Heart right ventricle (tissue), 16 donors: ENCODE results near the gene QKI. TPM values are rescaled to one million over a fixed set of nuclear protein-coding genes. Genes with fewer than 3 reads are reported as not detected.

Experiments
- ATAC-seq, 8 donors: fragments of 200-7000 bp; cut with Tn5 transposase; one replicate each; pipeline ENCODE4 v1.9.1; 2020; ENCODE audit warnings: mild to moderate bottlenecking in 8 of 8, moderate library complexity in 8 of 8, moderate number of reproducible peaks in 1 of 8
- DNase-seq, 2 donors: peaks; one replicate each; pipeline ENCODE4 v3.0.0-alpha.2; 2020
- H3K27ac ChIP-seq, 10 donors: fragments of 200-600 bp; sonication (generic) in 2 of 10; one replicate each; pipeline versions ENCODE4 v1.5.0 to v1.8.0; 2020 to 2022; ENCODE audit warnings: mild to moderate bottlenecking in 3 of 10
- H3K27me3 ChIP-seq, 7 donors: fragments of 200-600 bp; one replicate each; pipeline ENCODE4 v1.8.0; 2021 to 2022; ENCODE audit warnings: mild to moderate bottlenecking in 2 of 7
- H3K36me3 ChIP-seq, 9 donors: fragments of 200-600 bp; sonication (generic) in 1 of 9; one replicate each; pipeline versions ENCODE4 v1.5.0 to v1.8.0; 2020 to 2022; ENCODE audit warnings: mild to moderate bottlenecking in 2 of 9
- H3K4me1 ChIP-seq, 9 donors: fragments of 200-600 bp; sonication (generic) in 1 of 9; one replicate each; pipeline versions ENCODE4 v1.5.0 to v1.8.0; 2020 to 2022; ENCODE audit warnings: mild to moderate bottlenecking in 4 of 9
- H3K4me3 ChIP-seq, 10 donors: fragments of 200-600 bp; sonication (generic) in 2 of 10; one replicate each; pipeline versions ENCODE4 v1.5.0 to v1.8.0; 2020 to 2022; ENCODE audit warnings: mild to moderate bottlenecking in 7 of 10, moderate library complexity in 2 of 10
- H3K9me3 ChIP-seq, 11 donors: fragments of 200-600 bp in 10 of 11; sonication (generic) in 2 of 11; one replicate each; pipeline versions ENCODE4 v1.5.0 to v1.8.0; 2013 to 2022; ENCODE audit warnings: mild to moderate bottlenecking in 2 of 11, control low read depth in 1 of 11, moderate library complexity in 1 of 11
- WGBS, 2 donors: extraction: QIAGEN DNeasy Blood & Tissue Kit; methylation state at CpG; one replicate each; pipeline ENCODE4 v1.1.7; 2013; ENCODE audit warnings: inconsistent platforms in 1 of 2; 5-methylcytosine and 5-hydroxymethylcytosine counted together
- intact Hi-C, 10 donors: fragments of 100-400 bp; cut with DNase I; formaldehyde crosslinking; loops; one replicate each; pipeline versions ENCODE4 v1.11.1 to v1.14.2; 2022
- polyA plus RNA-seq, 2 donors: library from polyadenylated mRNA; stranded (reverse); fragments of 200-250 nt; gene quantifications; one replicate each; pipeline ENCODE4 v1.2.3, GENCODE V29; 2013
- total RNA-seq, 10 donors: library from RNA; stranded (reverse); fragmentation: NEBNext Ultra II Directional in 3 of 10; extraction: Animal tissue kit (Norgen Biotek cat#: 25700) in 3 of 10; gene quantifications; one replicate each; pipeline versions ENCODE4 v1.2.1 to v1.2.4, GENCODE V29; 2021 to 2023
- TF ChIP-seq, protein P1 (sequence below), 9 donors: fragments of 200-600 bp; sonication (generic) in 2 of 9; IDR thresholded peaks; one replicate each; pipeline versions ENCODE4 v1.5.0 to v1.8.0; 2021 to 2022; ENCODE audit warnings: antibody characterized with exemption in 9 of 9, mild to moderate bottlenecking in 5 of 9, moderate library complexity in 1 of 9
- donor health status: Arrhythmogenic right ventricular cardiomyopathy.
- donor health status: ischemic (EF 13 %, LVEDD 7.1; RV severe dilation, severe dysfunction).
- donor health status: healthy with polysubstance abuse.
- donor health status: DM: no; HTN: yes; CAD: no.
- donor health status: DM: no; HTN: no; CAD: no.
- donor health status: ischemic (EF 25% LVEDD 6.9; RV normal size, moderate dysfunction).
- donor health status: ischemic (EF 25% LVEDD 5.7; RV mildly dilated, moderate dysfunction).
- donor health status: healthy.
- donor health status: DM: yes; HTN: yes; CAD: no.
- donor health status: Ischemic cardiomyopathy.
- donor health status: ischemic (EF 35%, LVEDD 5.7; RV mildly dilated, moderate dysfunction).
- donor health status: nonischemic (EF 11% LVEDD 7.7; RV severe dilation, severe dysfunction).
- donor health status: DM: yes; HTN: yes; CAD: no.
- donor health status: PGD.
- donor health status: ischemic (EF 29% LVEDD 5.4; RV normal size, mild dysfunction).
- donor health status: nonischemic (EF 23%, LVEDD 6.1; RV moderate dilation, normal function).

The QKI gene
- total and polyA plus RNA-seq, 12 donors: 74.7 to 551 (median 493) TPM

DNA sequence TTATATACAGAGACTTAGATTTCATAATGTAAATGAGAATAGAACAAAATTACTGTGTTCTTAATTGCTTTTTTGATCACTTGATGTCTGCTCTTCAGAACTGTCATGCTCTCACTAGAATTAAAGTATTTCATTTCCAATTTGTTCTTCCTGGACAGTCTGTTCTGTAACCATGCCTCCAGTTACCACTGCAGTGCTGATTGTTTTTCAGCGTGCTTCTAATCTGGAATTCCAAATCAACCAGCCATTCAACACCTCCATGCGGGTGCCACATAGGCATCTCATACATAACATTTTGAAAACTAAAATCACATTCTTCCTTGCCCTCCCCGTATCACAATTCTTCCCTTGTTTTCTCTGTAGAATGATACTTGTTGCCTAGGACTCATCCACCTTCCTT is 132.8 kb downstream of the QKI start:
- DNase-seq: no peak
- no peak overlapping the region for H3K4me3 ChIP-seq
- peaks cover 0 to 89% (median 63%) of the 10 kb centered on the region in 9 donors for H3K4me1 ChIP-seq
- peak overlapping the region in 5 of 10 donors; percentile 7 to 51 (median 43) for H3K27ac ChIP-seq
- TF ChIP-seq, protein P1, sequence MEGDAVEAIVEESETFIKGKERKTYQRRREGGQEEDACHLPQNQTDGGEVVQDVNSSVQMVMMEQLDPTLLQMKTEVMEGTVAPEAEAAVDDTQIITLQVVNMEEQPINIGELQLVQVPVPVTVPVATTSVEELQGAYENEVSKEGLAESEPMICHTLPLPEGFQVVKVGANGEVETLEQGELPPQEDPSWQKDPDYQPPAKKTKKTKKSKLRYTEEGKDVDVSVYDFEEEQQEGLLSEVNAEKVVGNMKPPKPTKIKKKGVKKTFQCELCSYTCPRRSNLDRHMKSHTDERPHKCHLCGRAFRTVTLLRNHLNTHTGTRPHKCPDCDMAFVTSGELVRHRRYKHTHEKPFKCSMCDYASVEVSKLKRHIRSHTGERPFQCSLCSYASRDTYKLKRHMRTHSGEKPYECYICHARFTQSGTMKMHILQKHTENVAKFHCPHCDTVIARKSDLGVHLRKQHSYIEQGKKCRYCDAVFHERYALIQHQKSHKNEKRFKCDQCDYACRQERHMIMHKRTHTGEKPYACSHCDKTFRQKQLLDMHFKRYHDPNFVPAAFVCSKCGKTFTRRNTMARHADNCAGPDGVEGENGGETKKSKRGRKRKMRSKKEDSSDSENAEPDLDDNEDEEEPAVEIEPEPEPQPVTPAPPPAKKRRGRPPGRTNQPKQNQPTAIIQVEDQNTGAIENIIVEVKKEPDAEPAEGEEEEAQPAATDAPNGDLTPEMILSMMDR (IDR thresholded peaks at IDR 0.05): no peak
- no peaks in the 10 kb centered on the region for H3K27me3 ChIP-seq
- no peaks in the 10 kb centered on the region for H3K9me3 ChIP-seq
- ATAC-seq: peak in 3 of 8 donors; percentile 31 to 82 (median 71)
- peaks cover 0 to 27% (median 0%) of the 10 kb centered on the region in 9 donors for H3K36me3 ChIP-seq
- WGBS, 2 donors: 43 to 57% methylated on average over 3 of the region's 3 CpGs
- intact Hi-C loops: no loop called here

DNA sequence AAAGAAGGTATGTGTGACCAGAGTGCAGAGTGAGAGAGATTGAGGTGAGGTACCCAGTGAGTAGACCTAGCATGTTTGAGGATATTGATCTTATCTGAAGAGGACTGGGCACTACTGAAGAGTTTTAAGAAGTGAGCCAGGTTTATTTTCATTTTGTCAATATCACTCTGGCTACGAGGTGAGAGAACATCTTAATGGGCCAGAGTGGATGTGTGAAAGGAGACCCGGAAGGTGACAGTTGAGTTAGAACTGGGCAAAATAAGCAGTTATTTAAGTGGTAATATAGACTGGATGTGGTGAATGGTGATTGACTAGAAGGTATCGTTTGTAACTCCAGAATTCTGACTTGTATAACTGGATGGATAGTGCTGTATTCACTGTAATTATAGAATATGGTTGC is 134.1 kb downstream of the QKI start:
- Histone ChIP-seq H3K9me3 (no peaks in the 10 kb centered on the region), H3K36me3 (peaks cover 0 to 28% (median 0%) of the 10 kb centered on the region in 9 donors), H3K27me3 (no peaks in the 10 kb centered on the region), H3K4me3 (no peak overlapping the region), H3K27ac (peak overlapping the region in 3 of 10 donors; percentile 3 to 17 (median 15)), H3K4me1 (peaks cover 0 to 82% (median 58%) of the 10 kb centered on the region in 9 donors)
- WGBS, 2 donors: 41 to 72% methylated on average over 3 of the region's 3 CpGs
- DNase-seq (no peak), ATAC-seq (peak in 2 of 8 donors; percentile 16 to 32)
- TF ChIP-seq, protein P1 (IDR thresholded peaks at IDR 0.05): no peak
- intact Hi-C loops: no loop called here

DNA sequence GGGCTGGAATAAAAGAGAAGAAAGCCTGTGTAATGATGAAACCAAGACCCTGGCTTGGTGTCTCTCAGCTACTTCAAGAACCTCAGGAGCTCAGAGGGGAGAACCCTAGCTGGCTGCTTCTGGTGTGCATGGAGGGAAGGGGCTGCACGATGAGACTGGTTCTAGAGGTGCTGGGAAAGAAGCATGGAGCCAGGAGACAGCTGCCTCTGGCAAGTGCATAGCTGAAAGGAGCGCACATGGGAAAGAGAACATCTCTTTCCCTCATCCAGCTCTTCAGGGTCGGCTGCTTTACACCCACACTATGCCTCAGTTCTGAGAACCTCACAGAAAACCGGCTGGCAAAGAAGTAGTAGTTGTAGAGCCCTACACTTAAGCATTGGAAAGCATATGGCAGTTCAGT is 139.5 kb downstream of the QKI start:
- peaks cover 0 to 69% (median 39%) of the 10 kb centered on the region in 9 donors for H3K4me1 ChIP-seq
- peaks cover 0 to 4% (median 0%) of the 10 kb centered on the region in 11 donors for H3K9me3 ChIP-seq
- WGBS, 2 donors: 52 to 62% methylated on average over 4 of the region's 4 CpGs
- peak overlapping the region in 2 of 10 donors; percentile 37 to 49 for H3K27ac ChIP-seq
- no peaks in the 10 kb centered on the region for H3K27me3 ChIP-seq
- H3K36me3 ChIP-seq: peaks cover 0 to 56% (median 7%) of the 10 kb centered on the region in 9 donors
- no peak overlapping the region for H3K4me3 ChIP-seq
- intact Hi-C loops: loop anchor here in 4 of 10 donors (10.0 kb wide), 4 partner anchors 119 to 551 kb away; no protein-coding TSS in a partner anchor
- DNase-seq (no peak), ATAC-seq (peak in 4 of 8 donors; percentile 11 to 38 (median 12))
- TF ChIP-seq, protein P1 (IDR thresholded peaks at IDR 0.05): no peak

DNA sequence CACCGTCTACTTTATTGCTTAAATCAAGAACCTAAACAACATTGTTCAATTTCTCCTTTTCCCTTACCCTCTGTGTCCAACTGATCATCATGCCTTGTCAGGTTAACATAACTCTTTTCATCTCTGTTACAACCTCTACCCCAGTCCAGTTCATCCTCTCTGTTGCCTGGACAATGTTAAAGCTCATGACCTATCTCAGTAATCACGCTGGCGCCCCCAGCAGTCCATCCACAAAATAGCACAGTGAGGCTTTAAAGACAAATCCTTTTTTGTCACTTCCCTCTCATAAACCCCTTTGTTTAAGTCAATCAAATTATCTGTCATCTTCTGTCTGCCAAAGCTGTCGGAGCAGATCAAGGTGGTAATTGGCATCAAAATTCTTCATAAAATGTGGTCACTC is 140.1 kb downstream of the QKI start:
- Histone ChIP-seq H3K27ac (peak overlapping the region in 2 of 10 donors; percentile 37 to 49), H3K9me3 (peaks cover 0 to 4% (median 0%) of the 10 kb centered on the region in 11 donors), H3K4me3 (no peak overlapping the region), H3K27me3 (no peaks in the 10 kb centered on the region), H3K36me3 (peaks cover 0 to 61% (median 8%) of the 10 kb centered on the region in 9 donors), H3K4me1 (peaks cover 0 to 69% (median 34%) of the 10 kb centered on the region in 9 donors)
- ATAC-seq (peak in 4 of 8 donors; percentile 29 to 53 (median 45)), DNase-seq (peak in 1 of 2 donors; percentile 44)
- intact Hi-C loops: loop anchor here in 4 of 10 donors (10.0 kb wide), 4 partner anchors 120 to 550 kb away; no protein-coding TSS in a partner anchor
- 58 to 61% methylated on average over 4 of the region's 4 CpGs for WGBS, 2 donors
- TF ChIP-seq, protein P1 (IDR thresholded peaks at IDR 0.05): peak in 8 of 9 donors; percentile 29 to 64 (median 54)
